GM21723 (cell line): Measurements from ENCODE around the gene IRAG1.
A peak's percentile ranks its signal among the peaks of the same experiment; 100 is the strongest.

Experiments
- ATAC-seq: cut with Tn5 transposase; IDR thresholded peaks from one replicate; pipeline ENCODE4 v1.9.1; 2021; ENCODE audit warnings: mild to moderate bottlenecking, moderate library complexity; ENCODE audit not compliant: unreplicated experiment

The IRAG1 gene

GRCh38 chr11:10693509-10694081 lies at the start of gene IRAG1:
IRAG1 (minus strand) TSS chr11:10693755; CDS start chr11:10693602, 153 bp downstream.
- no peak for ATAC-seq

- ATAC-seq = peak; percentile 62
Measured at GRCh38 chr11:10742460-10743208, 49.1 kb upstream of the IRAG1 start.

- peak; percentile 97 for ATAC-seq
Measured at GRCh38 chr11:10735481-10736475, 42.2 kb upstream of the IRAG1 start.

GRCh38 chr11:10731064-10731680 lies 37.6 kb upstream of the IRAG1 start:
- ATAC-seq = no peak

- ATAC-seq = no peak
Measured at GRCh38 chr11:10730151-10730550, 36.6 kb upstream of the IRAG1 start.

GRCh38 chr11:10728789-10729472 lies 35.4 kb upstream of the IRAG1 start:
- ATAC-seq = no peak

- ATAC-seq = no peak
Measured at GRCh38 chr11:10728154-10728553, 34.6 kb upstream of the IRAG1 start.

GRCh38 chr11:10727146-10727851 lies 33.7 kb upstream of the IRAG1 start:
- no peak for ATAC-seq

- no peak for ATAC-seq
Measured at GRCh38 chr11:10725907-10726253, 32.3 kb upstream of the IRAG1 start.

GRCh38 chr11:10725114-10725906 lies 31.8 kb upstream of the IRAG1 start:
- ATAC-seq = no peak

GRCh38 chr11:10722307-10722706 lies 28.8 kb upstream of the IRAG1 start:
- ATAC-seq = no peak

GRCh38 chr11:10720881-10721376 lies 27.4 kb upstream of the IRAG1 start:
- no peak for ATAC-seq

- ATAC-seq = no peak
Measured at GRCh38 chr11:10719616-10720015, 26.1 kb upstream of the IRAG1 start.

- no peak for ATAC-seq
Measured at GRCh38 chr11:10716543-10717259, 23.1 kb upstream of the IRAG1 start.

GRCh38 chr11:10716122-10716521 lies 22.6 kb upstream of the IRAG1 start:
- ATAC-seq = no peak

GRCh38 chr11:10715571-10715970 lies 22.0 kb upstream of the IRAG1 start:
- no peak for ATAC-seq

- no peak for ATAC-seq
Measured at GRCh38 chr11:10709299-10710086, 15.9 kb upstream of the IRAG1 start.
